PC-9 (cell line): ENCODE data around the gene GGN.

Experiments
- EZH2 ChIP-seq: fragments of 200-600 bp; sonication (generic); IDR thresholded peaks from 2 replicates; pipeline ENCODE4 v1.8.0; 2017; ENCODE audit warnings: antibody characterized with exemption, low read depth
- TF ChIP-seq, protein P1 (sequence below): fragments of 200-600 bp; sonication (generic); conservative IDR thresholded peaks from 2 replicates; pipeline ENCODE4 v1.6.1; 2017; ENCODE audit warnings: mixed run types, antibody characterized with exemption, mild to moderate bottlenecking, moderate library complexity

DNA sequence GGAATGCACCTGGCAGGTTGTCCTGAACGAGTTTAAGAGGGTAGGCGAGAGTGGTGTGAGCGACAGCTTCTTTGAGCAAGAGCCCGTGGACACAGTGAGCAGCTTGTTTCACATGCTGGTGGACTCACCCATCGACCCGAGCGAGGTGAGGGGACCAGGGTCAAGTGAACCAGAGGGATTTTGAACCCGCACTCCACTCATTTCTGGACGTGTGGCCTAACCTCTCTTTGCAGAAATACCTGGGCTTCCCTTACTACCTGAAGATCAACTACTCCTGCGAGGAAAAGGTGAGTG, 50.5 kb downstream of the GGN start:
- TF ChIP-seq, protein P1, sequence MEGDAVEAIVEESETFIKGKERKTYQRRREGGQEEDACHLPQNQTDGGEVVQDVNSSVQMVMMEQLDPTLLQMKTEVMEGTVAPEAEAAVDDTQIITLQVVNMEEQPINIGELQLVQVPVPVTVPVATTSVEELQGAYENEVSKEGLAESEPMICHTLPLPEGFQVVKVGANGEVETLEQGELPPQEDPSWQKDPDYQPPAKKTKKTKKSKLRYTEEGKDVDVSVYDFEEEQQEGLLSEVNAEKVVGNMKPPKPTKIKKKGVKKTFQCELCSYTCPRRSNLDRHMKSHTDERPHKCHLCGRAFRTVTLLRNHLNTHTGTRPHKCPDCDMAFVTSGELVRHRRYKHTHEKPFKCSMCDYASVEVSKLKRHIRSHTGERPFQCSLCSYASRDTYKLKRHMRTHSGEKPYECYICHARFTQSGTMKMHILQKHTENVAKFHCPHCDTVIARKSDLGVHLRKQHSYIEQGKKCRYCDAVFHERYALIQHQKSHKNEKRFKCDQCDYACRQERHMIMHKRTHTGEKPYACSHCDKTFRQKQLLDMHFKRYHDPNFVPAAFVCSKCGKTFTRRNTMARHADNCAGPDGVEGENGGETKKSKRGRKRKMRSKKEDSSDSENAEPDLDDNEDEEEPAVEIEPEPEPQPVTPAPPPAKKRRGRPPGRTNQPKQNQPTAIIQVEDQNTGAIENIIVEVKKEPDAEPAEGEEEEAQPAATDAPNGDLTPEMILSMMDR = no peak
- TF ChIP-seq EZH2 = no peak
